Pancreas (tissue), 10 donors: ENCODE measurements around the gene PLXNC1. TPM values are rescaled to one million over a fixed set of nuclear protein-coding genes. Genes with fewer than 3 reads are reported as not detected.

Experiments
- ATAC-seq, 4 donors: fragments of 200-7000 bp; cut with Tn5 transposase; one replicate each; pipeline versions ENCODE4 v1.8.0 to v1.9.1; 2020; ENCODE audit warnings: mild to moderate bottlenecking in 4 of 4, moderate library complexity in 4 of 4
- DNase-seq, 6 donors: peaks; one replicate each; pipeline ENCODE4 v3.0.0-alpha.2; 2020
- FAIRE-seq: peaks from 2 replicates; lab custom pipeline; 2012; peaks lifted over from hg19 to GRCh38; lab: Jason Lieb, UNC
- H3K27ac ChIP-seq, 4 donors: fragments of 200-600 bp; sonication (generic); 1 replicate in 3 of 4; 2 replicates in 1 of 4; pipeline versions ENCODE4 v1.5.0 to v1.8.0; 2020
- H3K27me3 ChIP-seq, 4 donors: fragments of 200-600 bp; one replicate each; pipeline ENCODE4 v1.8.0; 2021
- H3K36me3 ChIP-seq, 3 donors: fragments of 200-600 bp; sonication (generic) in 1 of 3; one replicate each; pipeline versions ENCODE4 v1.5.0 to v1.8.0; 2020 to 2021
- H3K4me1 ChIP-seq, 3 donors: fragments of 200-600 bp; one replicate each; pipeline ENCODE4 v1.8.0; 2021
- H3K4me3 ChIP-seq, 4 donors: fragments of 200-600 bp; sonication (generic) in 2 of 4; one replicate each; pipeline versions ENCODE4 v1.5.0 to v1.8.0; 2020 to 2021
- H3K9me3 ChIP-seq, 4 donors: fragments of 200-600 bp; one replicate each; pipeline ENCODE4 v1.8.0; 2021
- WGBS, 2 donors: extraction: QIAGEN DNeasy Blood & Tissue Kit; methylation state at CpG; one replicate each; pipeline ENCODE4 v1.1.7; 2013; 5-methylcytosine and 5-hydroxymethylcytosine counted together
- intact Hi-C, 3 donors: fragments of 100-400 bp; cut with DNase I; formaldehyde crosslinking; loops; one replicate each; pipeline versions ENCODE4 v1.11.1 to v1.14.2; 2022
- polyA plus RNA-seq, 2 donors: library from polyadenylated mRNA; stranded (reverse); fragments of 200-250 nt; gene quantifications; one replicate each; pipeline ENCODE4 v1.2.3, GENCODE V29; 2013
- total RNA-seq, 6 donors: library from RNA; stranded (reverse); fragmentation: NEBNext Ultra II Directional in 4 of 6; extraction: Animal tissue kit (Norgen Biotek cat#: 25700) in 4 of 6; gene quantifications; one replicate each; pipeline versions ENCODE4 v1.2.1 to v1.2.4, GENCODE V29; 2021 to 2023
- TF ChIP-seq, protein P1 (sequence below), 4 donors: fragments of 200-600 bp; sonication (generic) in 3 of 4; IDR thresholded peaks; one replicate each; pipeline versions ENCODE4 v1.5.0 to v1.8.0; 2021; ENCODE audit warnings: antibody characterized with exemption in 4 of 4
- donor health status: healthy with polysubstance abuse.
- donor health status: DM: no; HTN: no; CAD: no; lungs with moderate emphysema.
- donor health status: DM: no; HTN: no; CAD: no.
- donor health status: control.
- donor health status: control.
- donor health status: Bipolar disorder and iron deficiency.
- donor health status: DM: yes; HTN: yes; CAD: no.
- donor health status: DM: no; HTN: no; CAD: no.
- donor health status: DM: no; HTN: no; CAD: no.
- donor health status: DM: yes; HTN: yes; CAD: no.

The PLXNC1 gene
- total and polyA plus RNA-seq, 8 donors: 0.53 to 13.7 (median 2.0) TPM

DNA sequence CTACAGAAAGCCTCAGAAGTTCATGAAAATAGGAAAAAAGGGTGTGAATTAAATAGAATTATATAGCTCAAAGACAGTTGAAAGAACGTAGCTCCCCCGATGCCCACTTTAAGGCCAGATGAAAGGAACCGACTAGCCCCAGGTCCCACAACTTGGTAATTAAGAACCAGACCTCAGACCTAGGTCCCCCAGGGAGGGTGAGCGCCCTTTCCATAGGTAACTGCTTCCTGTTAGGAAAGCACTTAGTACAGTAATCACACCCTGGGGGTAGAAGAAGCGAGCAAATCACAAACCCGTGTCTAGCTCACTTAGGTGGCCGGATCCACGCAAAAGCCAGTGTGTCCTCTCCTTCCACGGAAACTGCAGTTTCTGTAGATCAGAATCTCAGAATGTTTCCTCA, 77.1 kb downstream of the PLXNC1 start:
- DNase-seq: no peak
- 86 to 96% methylated on average over 9 of the region's 9 CpGs for WGBS, 2 donors
- H3K4me1 ChIP-seq: no peaks in the 10 kb centered on the region
- H3K27ac ChIP-seq: no peak overlapping the region
- intact Hi-C loops: no loop called here
- no peaks in the 10 kb centered on the region for H3K9me3 ChIP-seq
- FAIRE-seq: no peak
- no peak overlapping the region for H3K4me3 ChIP-seq
- no peak for ATAC-seq
- TF ChIP-seq, protein P1, sequence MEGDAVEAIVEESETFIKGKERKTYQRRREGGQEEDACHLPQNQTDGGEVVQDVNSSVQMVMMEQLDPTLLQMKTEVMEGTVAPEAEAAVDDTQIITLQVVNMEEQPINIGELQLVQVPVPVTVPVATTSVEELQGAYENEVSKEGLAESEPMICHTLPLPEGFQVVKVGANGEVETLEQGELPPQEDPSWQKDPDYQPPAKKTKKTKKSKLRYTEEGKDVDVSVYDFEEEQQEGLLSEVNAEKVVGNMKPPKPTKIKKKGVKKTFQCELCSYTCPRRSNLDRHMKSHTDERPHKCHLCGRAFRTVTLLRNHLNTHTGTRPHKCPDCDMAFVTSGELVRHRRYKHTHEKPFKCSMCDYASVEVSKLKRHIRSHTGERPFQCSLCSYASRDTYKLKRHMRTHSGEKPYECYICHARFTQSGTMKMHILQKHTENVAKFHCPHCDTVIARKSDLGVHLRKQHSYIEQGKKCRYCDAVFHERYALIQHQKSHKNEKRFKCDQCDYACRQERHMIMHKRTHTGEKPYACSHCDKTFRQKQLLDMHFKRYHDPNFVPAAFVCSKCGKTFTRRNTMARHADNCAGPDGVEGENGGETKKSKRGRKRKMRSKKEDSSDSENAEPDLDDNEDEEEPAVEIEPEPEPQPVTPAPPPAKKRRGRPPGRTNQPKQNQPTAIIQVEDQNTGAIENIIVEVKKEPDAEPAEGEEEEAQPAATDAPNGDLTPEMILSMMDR (IDR thresholded peaks at IDR 0.05): no peak
- no peaks in the 10 kb centered on the region for H3K27me3 ChIP-seq
- no peaks in the 10 kb centered on the region for H3K36me3 ChIP-seq

DNA sequence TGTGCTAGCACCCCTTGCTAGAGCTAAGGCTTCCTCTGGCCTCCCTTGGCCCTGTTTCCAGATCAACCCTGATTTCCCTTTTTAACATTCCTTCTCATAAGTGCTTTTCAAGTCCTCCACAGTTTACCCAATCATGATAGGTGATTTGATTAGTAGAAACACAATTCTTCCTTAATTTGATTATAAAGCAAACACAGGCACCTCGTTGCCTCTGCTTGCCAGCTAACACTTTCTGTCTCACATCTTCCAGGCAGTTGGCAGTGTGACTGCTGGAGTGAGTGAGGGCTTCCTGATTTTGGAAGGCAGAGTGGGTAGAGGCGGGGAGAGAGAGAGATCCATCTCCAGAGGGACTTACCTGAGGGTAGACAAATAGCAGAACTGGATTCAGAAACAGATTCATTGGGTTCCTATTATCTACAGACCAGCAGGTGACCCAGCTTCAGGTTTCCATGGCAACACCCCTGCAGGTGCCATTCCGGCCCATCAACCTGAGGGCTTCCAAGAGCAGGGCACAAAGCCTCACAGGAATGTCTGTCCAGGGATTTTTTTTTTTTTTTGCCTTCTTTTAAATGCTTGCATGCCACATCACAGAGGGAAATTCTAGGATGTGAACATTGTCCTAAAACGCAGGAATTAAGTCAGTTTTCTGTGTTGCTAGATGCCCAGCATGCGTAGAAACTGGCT, 77.7 kb downstream of the PLXNC1 start:
- no peak overlapping the region for H3K27ac ChIP-seq

DNA sequence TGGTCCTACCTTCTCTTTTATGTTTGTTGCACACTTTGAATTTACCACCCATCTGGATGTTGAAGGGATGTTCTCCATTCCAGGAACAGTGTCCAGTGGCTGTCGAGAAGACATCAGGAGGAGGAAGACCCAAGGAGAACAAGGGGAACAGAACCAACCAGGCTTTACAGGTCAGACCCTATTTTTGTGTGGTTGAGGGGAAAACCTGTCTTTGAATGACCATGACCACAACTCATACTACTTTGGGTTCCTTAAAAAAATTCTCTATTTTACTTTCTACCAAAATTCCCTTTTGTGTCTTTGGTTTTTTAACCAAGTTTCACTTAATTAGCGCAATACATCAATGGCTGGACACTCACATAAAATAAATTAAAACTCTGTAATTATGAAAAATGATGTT, 78.7 kb downstream of the PLXNC1 start:
- ATAC-seq: no peak
- H3K27me3 ChIP-seq: no peaks in the 10 kb centered on the region
- intact Hi-C loops: no loop called here
- H3K27ac ChIP-seq: no peak overlapping the region
- H3K36me3 ChIP-seq: no peaks in the 10 kb centered on the region
- H3K4me3 ChIP-seq: no peak overlapping the region
- TF ChIP-seq, protein P1 (IDR thresholded peaks at IDR 0.05): no peak
- no peaks in the 10 kb centered on the region for H3K9me3 ChIP-seq
- no peaks in the 10 kb centered on the region for H3K4me1 ChIP-seq
- 67 to 79% methylated on average over 2 of the region's 2 CpGs for WGBS, 2 donors
- no peak for DNase-seq
- FAIRE-seq: no peak

More for the DNA sequence above, 77.7 kb downstream of the PLXNC1 start:
- no peak for DNase-seq
- TF ChIP-seq, protein P1 (IDR thresholded peaks at IDR 0.05): no peak
- no peaks in the 10 kb centered on the region for H3K4me1 ChIP-seq
- FAIRE-seq: no peak
- no peaks in the 10 kb centered on the region for H3K36me3 ChIP-seq
- 67 to 74% methylated on average over 5 of the region's 5 CpGs for WGBS, 2 donors
- H3K9me3 ChIP-seq: no peaks in the 10 kb centered on the region
- intact Hi-C loops: no loop called here
- no peak for ATAC-seq
- H3K4me3 ChIP-seq: no peak overlapping the region
- no peaks in the 10 kb centered on the region for H3K27me3 ChIP-seq

DNA sequence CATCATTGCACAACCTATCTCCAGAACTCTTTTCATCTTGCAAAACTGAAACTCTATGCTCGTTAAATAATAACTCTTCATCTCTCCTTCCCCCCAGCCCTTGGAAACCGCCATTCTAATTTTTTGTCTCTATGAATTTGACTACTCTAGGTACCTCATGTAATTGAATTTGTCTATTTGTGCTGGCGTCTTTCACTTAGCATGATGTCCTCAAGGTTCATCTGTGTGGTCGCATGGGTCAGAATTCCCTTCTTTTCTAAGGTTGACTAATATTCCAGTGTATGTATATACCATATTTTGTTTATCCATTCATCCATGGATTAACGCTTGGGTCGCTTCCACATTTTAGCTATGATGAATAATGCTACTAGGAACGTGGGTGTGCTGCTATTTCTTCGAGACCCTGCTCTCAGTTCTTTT, 80.1 kb downstream of the PLXNC1 start:
- H3K4me3 ChIP-seq: no peak overlapping the region
- no peaks in the 10 kb centered on the region for H3K27me3 ChIP-seq
- FAIRE-seq (no peak), ATAC-seq (no peak), DNase-seq (no peak)
- 79 to 87% methylated on average over 8 of the region's 8 CpGs for WGBS, 2 donors
- no peaks in the 10 kb centered on the region for H3K9me3 ChIP-seq
- H3K27ac ChIP-seq: no peak overlapping the region
- intact Hi-C loops: no loop called here
- no peaks in the 10 kb centered on the region for H3K4me1 ChIP-seq
- no peaks in the 10 kb centered on the region for H3K36me3 ChIP-seq
- TF ChIP-seq, protein P1 (IDR thresholded peaks at IDR 0.05): no peak

DNA sequence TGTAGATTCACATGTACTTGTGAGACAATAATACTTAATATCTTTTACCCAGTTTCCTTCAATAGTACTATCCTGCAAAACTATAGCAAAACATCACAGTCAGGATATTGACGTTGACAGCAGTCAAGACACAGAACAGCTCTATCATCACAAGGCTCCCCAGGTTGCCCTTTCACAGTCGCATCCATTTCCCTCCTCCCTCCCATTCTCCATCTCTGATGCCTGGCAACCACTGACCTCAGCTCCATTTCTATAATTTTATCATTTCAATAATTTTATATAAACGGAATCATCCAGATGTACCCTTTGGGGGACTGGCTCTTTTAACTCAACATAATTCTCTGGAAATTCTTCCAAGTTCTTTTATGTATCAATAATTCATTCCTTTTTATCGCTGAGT, 81.5 kb downstream of the PLXNC1 start:
- DNase-seq (no peak), FAIRE-seq (no peak), ATAC-seq (no peak)
- intact Hi-C loops: no loop called here
- H3K4me3 ChIP-seq: no peak overlapping the region
- TF ChIP-seq, protein P1 (IDR thresholded peaks at IDR 0.05): no peak
- no peaks in the 10 kb centered on the region for H3K9me3 ChIP-seq
- H3K27me3 ChIP-seq: no peaks in the 10 kb centered on the region
- no peak overlapping the region for H3K27ac ChIP-seq
- no peaks in the 10 kb centered on the region for H3K36me3 ChIP-seq
- WGBS, 2 donors: 76 to 80% methylated on average over 4 of the region's 4 CpGs
- H3K4me1 ChIP-seq: no peaks in the 10 kb centered on the region
